K562 (cell line): Measurements from ENCODE around the gene CD302. TPM values are rescaled to one million over a fixed set of nuclear protein-coding genes. Genes with fewer than 3 reads are reported as not detected.

Experiments
- ATAC-seq: fragments of 200-7000 bp; cut with Tn5 transposase; 3 replicates; pipeline ENCODE4 v1.9.1; 2020; ENCODE audit warnings: moderate library complexity
- BruUV-seq: library from RNA; stranded (reverse); fragments of 400-500 nt; replicated peaks from 2 replicates; lab custom pipeline; 2021; lab: Mats Ljungman, UMichigan
- CTCF ChIA-PET: fragments of 300-600 bp; formaldehyde crosslinking; extraction: SDS; loops from one replicate; lab custom pipeline; 2021; ENCODE audit warnings: low intra/inter-chr PET ratio; lab: Yijun Ruan, JAX
- POLR2A ChIA-PET: fragments of 300-600, 350-650 bp; sonication (Branson Sonifier 250); formaldehyde crosslinking; extraction: SDS; loops from one replicate; lab custom pipeline; 2021; ENCODE audit warnings: antibody characterized with exemption, inconsistent platforms; lab: Yijun Ruan, JAX
- DNase-seq, 4 experiments: peaks; one replicate each; pipeline versions ENCODE4 v3.0.0 to v3.0.0-alpha.2; 2011 to 2018; ENCODE audit warnings: low spot score in 3 of 4, mixed read lengths in 3 of 4; ENCODE audit errors: extremely low read depth in 1 of 4
- FAIRE-seq: peaks from 2 replicates; lab custom pipeline; 2011; peaks lifted over from hg19 to GRCh38; lab: Jason Lieb, UNC
- H2AFZ ChIP-seq: 2 replicates; pipeline ENCODE4 v1.6.0; 2011; ENCODE audit warnings: low read depth, low read length, control low read depth, inconsistent platforms
- H3K27ac ChIP-seq: fragments of 200-600 bp; 3 replicates; pipeline ENCODE4 v1.8.0; 2011; ENCODE audit warnings: low read depth, mild to moderate bottlenecking, control low read depth, inconsistent platforms, low read length, moderate library complexity, mixed read lengths; ENCODE audit errors: extremely low read depth
- H3K27me3 ChIP-seq, 2 experiments: fragments of 300-600 bp in 1 of 2; 2 replicates in 1 of 2; 3 replicates in 1 of 2; pipeline versions ENCODE4 v1.6.0 to v1.8.0; 2011; ENCODE audit warnings: inconsistent platforms in 2 of 2, low read length in 2 of 2, mild to moderate bottlenecking in 1 of 2, mixed read lengths in 1 of 2, moderate library complexity in 1 of 2; ENCODE audit not compliant: control insufficient read depth in 2 of 2, insufficient read depth in 2 of 2
- H3K36me3 ChIP-seq: fragments of 300-600 bp; 3 replicates; pipeline ENCODE4 v1.8.0; 2011; ENCODE audit warnings: mild to moderate bottlenecking, low read length, inconsistent platforms; ENCODE audit not compliant: control insufficient read depth, insufficient read depth
- H3K4me1 ChIP-seq, 2 experiments: fragments of 200-600 bp in 1 of 2; replicated peaks in 1 of 2; 2 replicates in 1 of 2; 3 replicates in 1 of 2; pipeline versions ENCODE4 v1.5.1 to v1.8.0; 2011; ENCODE audit warnings: inconsistent platforms in 2 of 2, low read length in 2 of 2, mild to moderate bottlenecking in 1 of 2, mixed read lengths in 1 of 2, moderate library complexity in 1 of 2; ENCODE audit not compliant: control insufficient read depth in 2 of 2, insufficient read depth in 2 of 2
- H3K4me2 ChIP-seq: 2 replicates; pipeline ENCODE4 v1.6.1; 2011; ENCODE audit warnings: low read length, control low read depth, inconsistent platforms, mixed read lengths; ENCODE audit not compliant: insufficient read depth
- H3K4me3 ChIP-seq: fragments of 200-600 bp; sonication (generic), shearing (Covaris generic); 2 replicates; pipeline ENCODE4 v1.5.1; 2016; ENCODE audit warnings: control low read depth, inconsistent platforms
- H3K79me2 ChIP-seq: fragments of 200-600 bp; 3 replicates; pipeline ENCODE4 v1.8.0; 2011; ENCODE audit warnings: low read length, inconsistent platforms; ENCODE audit not compliant: control insufficient read depth, insufficient read depth
- H3K9ac ChIP-seq, 2 experiments: 2 replicates each; pipeline versions ENCODE4 v1.6.0 to v1.6.1; 2011; ENCODE audit warnings: low read depth in 2 of 2, low read length in 2 of 2, control low read depth in 1 of 2, inconsistent platforms in 1 of 2, mild to moderate bottlenecking in 1 of 2, mixed read lengths in 1 of 2; ENCODE audit not compliant: insufficient read depth in 1 of 2
- H3K9me1 ChIP-seq: one replicate; pipeline ENCODE4 v1.6.0; 2011; ENCODE audit warnings: inconsistent platforms, mild to moderate bottlenecking, low read length, moderate library complexity; ENCODE audit not compliant: control insufficient read depth, insufficient read depth
- H3K9me3 ChIP-seq: replicated peaks from 2 replicates; pipeline ENCODE4 v1.5.1; 2011; ENCODE audit warnings: low read depth, low read length, inconsistent platforms; ENCODE audit not compliant: control insufficient read depth, insufficient read depth
- H4K20me1 ChIP-seq: replicated peaks from 2 replicates; pipeline ENCODE4 v1.6.1; 2011; ENCODE audit warnings: low read length, inconsistent platforms, mixed read lengths; ENCODE audit not compliant: control insufficient read depth, insufficient read depth
- ATF3 ChIP-seq, 2 experiments: fragments of 450-650 bp in 1 of 2; sonication (generic) in 1 of 2; formaldehyde crosslinking in 1 of 2; IDR thresholded peaks in 1 of 2; conservative IDR thresholded peaks in 1 of 2; 2 replicates each; pipeline versions ENCODE4 v1.6.1 to v1.8.1; 2016 to 2023; ENCODE audit warnings: mild to moderate bottlenecking in 2 of 2, moderate library complexity in 2 of 2, inconsistent platforms in 1 of 2, missing genetic modification reagents in 1 of 2
- CEBPG ChIP-seq, 3 experiments: fragments of 200-800 bp in 1 of 3; sonication (Bioruptor generic) in 1 of 3; sonication (generic) in 1 of 3; formaldehyde crosslinking in 1 of 3; IDR thresholded peaks in 2 of 3; conservative IDR thresholded peaks in 1 of 3; 2 replicates each; pipeline versions ENCODE4 v1.6.1 to v1.8.0; 2016 to 2022; ENCODE audit warnings: missing compliant biosample characterization in 2 of 3, missing genetic modification characterization in 2 of 3, mild to moderate bottlenecking in 1 of 3, missing genetic modification reagents in 1 of 3
- ZNF121 ChIP-seq: sonication (generic); formaldehyde crosslinking; conservative IDR thresholded peaks from 2 replicates; pipeline ENCODE4 v1.8.0; 2022; ENCODE audit warnings: missing genetic modification reagents
- ZNF175 ChIP-seq: fragments of 200-800 bp; sonication (Bioruptor generic); IDR thresholded peaks from 2 replicates; pipeline ENCODE4 v1.6.1; 2016; ENCODE audit warnings: low read depth, mild to moderate bottlenecking, missing genetic modification characterization, missing compliant biosample characterization
- WGBS: fragments of 100-300 bp; shearing (Covaris generic); methylation state at CpG from one replicate; pipeline ENCODE4 v1.1.6; 2016; ENCODE audit warnings: low coverage, mixed read lengths; ENCODE audit not compliant: insufficient coverage; ENCODE audit errors: missing lambda C conversion rate; 5-methylcytosine and 5-hydroxymethylcytosine counted together
- in situ Hi-C: fragments of 300-500 bp; cut with MboI; formaldehyde crosslinking; loops from 4 replicates; pipeline ENCODE4 v1.15.0; 2018; ENCODE audit warnings: inconsistent platforms, mixed read lengths
- intact Hi-C: fragments of 100-400 bp; cut with micrococcal nuclease; formaldehyde crosslinking; loops from 2 replicates; pipeline ENCODE4 v1.14.2; 2022
- polyA plus RNA-seq, 8 experiments: library from polyadenylated mRNA; depleted of rRNA in 4 of 8; stranded (reverse) in 5 of 8; unstranded in 3 of 8; fragments of >200 nt; fragmentation: Nextera tagmentation in 2 of 8; fragmentation: Illumina TruSeq in 1 of 8; extraction: Ambion mirVana in 2 of 8; extraction: Trizol in 1 of 8; gene quantifications; 2 replicates each; pipeline versions ENCODE4 v1.2.1 to v1.2.3, GENCODE V29; 2011 to 2014; ENCODE audit warnings: inconsistent platforms in 1 of 8, missing spikeins in 1 of 8
- total RNA-seq, 7 experiments: library from RNA; depleted of rRNA in 6 of 7; stranded (reverse); fragments of >200 nt in 6 of 7; fragmentation: Illumina TruSeq in 2 of 7; extraction: Trizol in 2 of 7; gene quantifications; 2 replicates each; pipeline versions ENCODE4 v1.2.1 to v1.2.3, GENCODE V29; 2011 to 2021; ENCODE audit warnings: low replicate concordance in 1 of 7

The CD302 gene
- total and polyA plus RNA-seq, 9 of the 15 experiments (the other 6 are each of a cell fraction or from before 2014, with no cell fraction given): 0.03 to 0.07 (median 0.04) TPM; not detected in 5

DNA sequence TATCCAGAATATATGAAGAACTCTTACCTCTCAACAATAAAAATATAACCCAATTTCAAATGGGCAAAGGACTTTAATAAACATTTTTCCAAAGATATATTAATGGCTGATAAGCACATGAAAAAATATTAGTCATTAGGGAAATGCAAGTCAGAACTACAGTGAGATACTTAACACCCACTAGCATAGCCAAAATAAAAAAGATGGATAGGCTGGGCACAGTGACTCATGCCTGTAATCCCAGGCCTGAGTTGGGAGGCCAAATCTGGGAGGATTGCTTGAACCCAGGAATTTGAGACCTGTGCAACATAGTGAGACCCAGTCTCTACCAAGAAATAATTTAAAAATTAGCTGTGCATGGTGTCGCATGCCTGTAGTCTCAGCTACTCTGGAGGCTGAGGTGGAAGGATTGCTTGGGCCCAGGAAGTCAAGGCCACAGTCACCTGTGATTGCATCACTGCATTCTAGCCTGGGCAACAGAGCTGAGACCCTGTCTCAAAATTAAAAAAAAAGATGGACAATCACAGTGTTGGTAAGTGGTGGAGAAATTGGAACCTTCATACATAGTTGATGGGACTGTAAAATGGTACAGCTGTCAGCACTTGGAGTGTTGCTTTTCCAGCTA is 60.6 kb downstream of the CD302 start:
- H3K79me2 ChIP-seq: peaks cover 99% of the 10 kb centered on the region
- TF ChIP-seq ZNF121 (CRISPR knock-in tag) (no peak), ATF3 (IDR thresholded peaks at IDR 0.05) (peak; percentile 34; the same call in 1 of the 2 replicates), ATF3 (CRISPR knock-in tag; conservative IDR thresholded peaks at IDR 0.05) (no peak), CEBPG (CRISPR knock-in tag; IDR thresholded peaks at IDR 0.05) (peak; percentile 16; the same call in 1 of the 2 replicates), CEBPG (tag; conservative IDR thresholded peaks at IDR 0.05 in 1 of 2, IDR thresholded peaks at IDR 0.05 in 1 of 2) (peak; percentile 24 to 28; a peak in 1 of 4 replicates), ZNF175 (CRISPR knock-in tag) (no peak)
- TF ChIP-seq, all 486 proteins: peak for 2
- H3K4me3 ChIP-seq: no peak overlapping the region
- in situ Hi-C loops: no loop called here
- WGBS: 94% methylated on average over 1 of the region's 1 CpG
- H3K9me1 ChIP-seq: no peaks in the 10 kb centered on the region
- H3K27ac ChIP-seq: no peak overlapping the region
- H3K9ac ChIP-seq: no peak overlapping the region
- H3K36me3 ChIP-seq: peaks cover 95% of the 10 kb centered on the region
- H4K20me1 ChIP-seq: no peaks in the 10 kb centered on the region; the same call in 1 of the 2 replicates
- CTCF ChIA-PET: no interaction called here
- no peaks in the 10 kb centered on the region for H3K27me3 ChIP-seq
- no peak overlapping the region for H3K4me2 ChIP-seq
- DNase-seq (no peak), ATAC-seq (no peak), FAIRE-seq (no peak)
- H3K9me3 ChIP-seq: no peaks in the 10 kb centered on the region
- no peak overlapping the region for H2AFZ ChIP-seq
- H3K4me1 ChIP-seq: peaks cover 0 to 9% of the 10 kb centered on the region in 2 experiments; a peak in 2 of 5 replicates
- POLR2A ChIA-PET: interaction anchor here (1.4 to 1.9 kb wide), 4 partner anchors 7 to 23 kb away, joined by 3 to 10 read pairs (median 4); no protein-coding TSS in a partner anchor
- BruUV-seq: no TSS peak
- intact Hi-C loops: no loop called here
